Fibroblast of the aortic adventitia (primary cell): ENCODE measurements around the gene TBRG1. TPM values are rescaled to one million over a fixed set of nuclear protein-coding genes. Genes with fewer than 3 reads are reported as not detected.

Experiments used
- DNase-seq: peaks from one replicate; pipeline ENCODE4 v3.0.0-alpha.2; 2010; ENCODE audit warnings: low read depth
- H3K4me3 ChIP-seq: 2 replicates; pipeline ENCODE4 v1.5.1; 2011; ENCODE audit warnings: low read depth, mild to moderate bottlenecking, control low read depth, low read length, moderate library complexity
- CTCF ChIP-seq: IDR thresholded peaks from 2 replicates; pipeline ENCODE4 v1.5.1; 2011; ENCODE audit warnings: mild to moderate bottlenecking, low read length, control low read depth, inconsistent platforms; ENCODE audit not compliant: insufficient read depth
- total RNA-seq: library from RNA; depleted of rRNA; stranded (reverse); fragments of >200 nt; gene quantifications from 2 replicates; pipeline ENCODE4 v1.2.3, GENCODE V29; 2012; ENCODE audit warnings: low replicate concordance

Gene TBRG1
- total RNA-seq, 1 donor, result 31.2 TPM

GRCh38 chr11:124612045-124612444 lies 10.6 kb upstream of the TBRG1 start:
- no peak overlapping the region for H3K4me3 ChIP-seq
- TF ChIP-seq CTCF, result no peak
- DNase-seq, result no peak

- no peak for TF ChIP-seq CTCF
- no peak overlapping the region for H3K4me3 ChIP-seq
- no peak for DNase-seq
These were observed 10.0 kb upstream of the TBRG1 start for GRCh38 chr11:124612567-124613246.

- no peak for TF ChIP-seq CTCF
- no peak overlapping the region for H3K4me3 ChIP-seq
- DNase-seq, result no peak
These were observed 3.8 kb upstream of the TBRG1 start for GRCh38 chr11:124618863-124619262.

- H3K4me3 ChIP-seq, result peak overlapping the region; percentile 91
- peak; percentile 50 for DNase-seq
- no peak for TF ChIP-seq CTCF
These were observed 1.3 kb downstream of the TBRG1 start for GRCh38 chr11:124623861-124624525.

GRCh38 chr11:124625504-124626168 lies 3.0 kb downstream of the TBRG1 start:
- H3K4me3 ChIP-seq, result no peak overlapping the region
- no peak for DNase-seq
- no peak for TF ChIP-seq CTCF

- no peak for DNase-seq
- TF ChIP-seq CTCF, result no peak
- H3K4me3 ChIP-seq, result no peak overlapping the region
These were observed 4.9 kb downstream of the TBRG1 start for GRCh38 chr11:124627546-124627945.
